Measurements from ENCODE around the gene UBALD2. TPM values are rescaled to one million over a fixed set of nuclear protein-coding genes. Genes with fewer than 3 reads are reported as not detected.
A peak's percentile ranks its signal among the peaks of the same experiment; 100 is the strongest.

The UBALD2 gene
- total and polyA plus RNA-seq, 9 donors = 3.6 to 21.9 (median 13.9) TPM

DNA sequence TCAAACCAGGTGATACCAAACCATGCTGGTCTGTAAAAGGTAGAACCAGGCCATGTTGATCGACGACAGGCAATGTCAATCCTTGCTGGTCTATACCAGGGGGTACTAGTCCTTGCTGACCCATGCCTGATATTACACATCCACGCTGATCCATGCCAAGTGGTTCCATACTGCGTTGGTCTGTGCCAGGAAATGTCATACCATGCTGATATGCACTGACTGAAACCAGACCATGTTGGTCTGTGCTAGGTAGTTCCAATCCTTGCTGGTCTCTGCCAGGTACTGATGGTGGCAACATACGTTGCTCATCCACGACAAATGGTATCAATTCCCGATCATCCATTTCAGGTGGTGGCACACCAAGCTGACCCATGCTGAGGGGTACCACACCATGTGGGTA is 28.0 kb downstream of the UBALD2 start:
- H3K9me3 ChIP-seq = no peaks in the 10 kb centered on the region
- no peaks in the 10 kb centered on the region for H3K36me3 ChIP-seq
- H3K27ac ChIP-seq = no peak overlapping the region
- no peak overlapping the region for H3K4me3 ChIP-seq
- no peaks in the 10 kb centered on the region for H3K4me1 ChIP-seq (ENCODE audit: insufficient read depth)
- intact Hi-C loops (cut with DNase I) = no loop called here
- 80 to 94% (median 80%) methylated on average over 7 of the region's 7 CpGs for WGBS, 3 donors
- DNase-seq = no peak
- TF ChIP-seq POLR2A (IDR thresholded peaks at IDR 0.05) (no peak), EP300 (IDR thresholded peaks at IDR 0.05) (no peak)
- TF ChIP-seq, protein P1, sequence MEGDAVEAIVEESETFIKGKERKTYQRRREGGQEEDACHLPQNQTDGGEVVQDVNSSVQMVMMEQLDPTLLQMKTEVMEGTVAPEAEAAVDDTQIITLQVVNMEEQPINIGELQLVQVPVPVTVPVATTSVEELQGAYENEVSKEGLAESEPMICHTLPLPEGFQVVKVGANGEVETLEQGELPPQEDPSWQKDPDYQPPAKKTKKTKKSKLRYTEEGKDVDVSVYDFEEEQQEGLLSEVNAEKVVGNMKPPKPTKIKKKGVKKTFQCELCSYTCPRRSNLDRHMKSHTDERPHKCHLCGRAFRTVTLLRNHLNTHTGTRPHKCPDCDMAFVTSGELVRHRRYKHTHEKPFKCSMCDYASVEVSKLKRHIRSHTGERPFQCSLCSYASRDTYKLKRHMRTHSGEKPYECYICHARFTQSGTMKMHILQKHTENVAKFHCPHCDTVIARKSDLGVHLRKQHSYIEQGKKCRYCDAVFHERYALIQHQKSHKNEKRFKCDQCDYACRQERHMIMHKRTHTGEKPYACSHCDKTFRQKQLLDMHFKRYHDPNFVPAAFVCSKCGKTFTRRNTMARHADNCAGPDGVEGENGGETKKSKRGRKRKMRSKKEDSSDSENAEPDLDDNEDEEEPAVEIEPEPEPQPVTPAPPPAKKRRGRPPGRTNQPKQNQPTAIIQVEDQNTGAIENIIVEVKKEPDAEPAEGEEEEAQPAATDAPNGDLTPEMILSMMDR (IDR thresholded peaks at IDR 0.05) = no peak
- H3K27me3 ChIP-seq = no peaks in the 10 kb centered on the region

DNA sequence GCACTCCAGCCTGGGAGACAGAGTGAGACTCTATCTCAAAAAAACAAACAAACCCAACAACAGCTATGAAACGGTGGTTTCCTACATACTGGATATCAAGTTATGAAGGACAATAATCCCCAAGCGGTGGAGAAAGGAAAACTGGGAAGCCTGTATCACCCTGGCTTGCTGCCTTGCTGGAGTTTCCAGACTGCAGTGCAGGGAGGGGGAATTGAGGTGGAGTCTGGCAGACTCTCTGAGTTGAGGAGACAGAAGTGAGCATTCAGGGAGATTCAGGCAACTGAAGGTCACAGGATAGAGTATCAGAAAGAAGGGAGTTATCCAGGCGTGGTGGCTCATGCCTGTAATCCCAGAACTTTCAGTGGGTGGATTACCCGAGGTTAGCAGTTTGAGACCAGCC is 31.0 kb downstream of the UBALD2 start:
- Histone ChIP-seq H3K4me3 (no peak overlapping the region), H3K36me3 (no peaks in the 10 kb centered on the region), H3K27me3 (no peaks in the 10 kb centered on the region), H3K9me3 (no peaks in the 10 kb centered on the region), H3K27ac (no peak overlapping the region), H3K4me1 (ENCODE audit: insufficient read depth) (no peaks in the 10 kb centered on the region)
- peak in 2 of 5 donors; percentile 36 to 41 for DNase-seq
- intact Hi-C loops (cut with DNase I) = loop anchor here in 1 of 4 donors (5.0 kb wide), 1 partner anchor 174 kb away; no protein-coding TSS in a partner anchor
- TF ChIP-seq, protein P1 (IDR thresholded peaks at IDR 0.05) = peak in 1 of 3 donors; percentile 19
- TF ChIP-seq POLR2A (IDR thresholded peaks at IDR 0.05) (no peak), EP300 (IDR thresholded peaks at IDR 0.05) (no peak)
- 5 to 16% (median 12%) methylated on average over 4 of the region's 4 CpGs for WGBS, 3 donors

DNA sequence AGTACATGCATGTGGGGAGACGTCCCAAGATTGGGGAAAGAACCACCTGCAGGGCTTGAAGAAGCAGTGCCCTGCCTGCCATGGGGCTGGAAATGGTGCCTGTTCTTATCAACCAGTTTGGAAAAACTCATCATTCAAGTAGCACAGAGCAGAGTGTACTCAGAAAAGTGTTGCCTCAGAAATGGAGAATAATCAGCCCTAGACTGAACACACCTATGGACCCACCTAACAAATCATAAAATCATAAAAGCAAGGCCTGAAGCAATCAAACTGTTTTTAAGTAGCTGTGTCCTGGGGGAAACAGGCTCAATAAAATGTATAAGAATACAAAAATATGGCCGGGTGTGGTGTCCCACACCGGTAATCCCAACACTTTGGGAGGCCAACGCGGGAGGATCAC is 31.7 kb downstream of the UBALD2 start:
- Histone ChIP-seq H3K4me3 (no peak overlapping the region), H3K27me3 (no peaks in the 10 kb centered on the region), H3K36me3 (no peaks in the 10 kb centered on the region), H3K27ac (no peak overlapping the region), H3K4me1 (ENCODE audit: insufficient read depth) (no peaks in the 10 kb centered on the region), H3K9me3 (no peaks in the 10 kb centered on the region)
- 92 to 96% (median 94%) methylated on average over 5 of the region's 5 CpGs for WGBS, 3 donors
- DNase-seq = no peak
- intact Hi-C loops (cut with DNase I) = loop anchor here in 1 of 4 donors (5.0 kb wide), 1 partner anchor 175 kb away; no protein-coding TSS in a partner anchor
- TF ChIP-seq POLR2A (IDR thresholded peaks at IDR 0.05) = no peak
- TF ChIP-seq, protein P1 (IDR thresholded peaks at IDR 0.05) = no peak
- no peak for TF ChIP-seq EP300 (IDR thresholded peaks at IDR 0.05)

- H3K36me3 ChIP-seq = no peaks in the 10 kb centered on the region
- TF ChIP-seq EP300 (IDR thresholded peaks at IDR 0.05) (no peak), POLR2A (IDR thresholded peaks at IDR 0.05) (no peak)
- TF ChIP-seq, protein P1 (IDR thresholded peaks at IDR 0.05) = no peak
- no peak for DNase-seq
- no peaks in the 10 kb centered on the region for H3K27me3 ChIP-seq
- H3K4me3 ChIP-seq = no peak overlapping the region
- H3K9me3 ChIP-seq = no peaks in the 10 kb centered on the region
- H3K27ac ChIP-seq = no peak overlapping the region
- no peaks in the 10 kb centered on the region for H3K4me1 ChIP-seq (ENCODE audit: insufficient read depth)
- WGBS, 3 donors = 84 to 98% (median 91%) methylated on average over 3 of the region's 3 CpGs
- intact Hi-C loops (cut with DNase I) = loop anchor here in 1 of 4 donors (5.0 kb wide), 1 partner anchor 175 kb away; no protein-coding TSS in a partner anchor
Observed at GRCh38 chr17:76297436-76297835, 32.3 kb downstream of the UBALD2 start.
